ENCODE data around the gene AOAH.

AOAH gene

DNA sequence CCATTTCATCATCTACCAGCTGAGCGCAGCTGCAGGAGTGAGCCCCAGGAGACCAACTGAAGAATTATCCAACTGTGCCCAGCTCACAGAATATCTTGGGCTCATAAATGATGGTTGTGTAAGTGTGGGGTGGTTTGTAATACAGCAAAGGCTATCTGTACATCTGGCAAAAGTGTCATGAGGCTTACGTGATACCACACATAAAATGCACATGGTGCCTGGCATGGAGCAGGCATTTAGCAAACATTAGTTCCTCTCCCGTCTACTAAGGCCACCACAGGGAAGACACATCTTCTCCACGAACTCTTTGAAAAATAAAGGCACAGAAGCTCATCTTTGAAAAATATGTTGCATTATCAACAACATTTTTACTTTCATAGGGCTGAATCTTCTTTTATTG is 32.3 kb downstream of the AOAH start:
- DNase-seq (ENCODE audit: low read depth) = no peak

DNA sequence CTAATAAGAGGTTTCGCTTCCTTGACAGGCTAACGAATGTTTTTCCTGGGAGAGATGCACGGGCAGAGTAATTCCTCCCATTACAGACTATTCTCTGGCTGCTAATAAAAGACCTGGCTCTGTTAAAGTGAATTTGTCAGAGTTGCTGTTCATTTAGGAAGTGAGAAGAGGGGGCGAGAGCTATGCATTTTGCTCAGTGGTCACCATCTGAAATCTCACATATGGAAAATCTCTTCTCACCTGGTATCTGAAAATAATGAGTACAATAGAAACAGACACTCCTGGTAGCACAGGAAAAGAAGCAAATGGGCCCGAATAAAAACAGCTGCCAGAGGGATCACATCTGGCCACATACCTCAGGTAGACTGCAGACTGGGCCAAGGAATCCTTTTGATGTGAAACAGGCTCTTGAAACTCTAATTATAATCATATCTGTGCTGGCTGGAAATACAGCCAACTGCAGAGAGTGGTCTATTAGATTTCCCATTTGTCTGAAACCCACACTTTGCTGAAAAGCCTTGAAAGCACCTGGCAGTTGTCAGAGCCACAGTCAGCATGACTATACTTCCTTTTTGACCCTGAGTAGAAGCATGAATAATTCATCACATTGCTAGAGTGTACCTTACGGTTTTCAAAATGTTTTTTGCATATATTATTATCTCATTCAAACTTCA is 33.6 kb downstream of the AOAH start:
- no peak for DNase-seq (ENCODE audit: low read depth)

DNA sequence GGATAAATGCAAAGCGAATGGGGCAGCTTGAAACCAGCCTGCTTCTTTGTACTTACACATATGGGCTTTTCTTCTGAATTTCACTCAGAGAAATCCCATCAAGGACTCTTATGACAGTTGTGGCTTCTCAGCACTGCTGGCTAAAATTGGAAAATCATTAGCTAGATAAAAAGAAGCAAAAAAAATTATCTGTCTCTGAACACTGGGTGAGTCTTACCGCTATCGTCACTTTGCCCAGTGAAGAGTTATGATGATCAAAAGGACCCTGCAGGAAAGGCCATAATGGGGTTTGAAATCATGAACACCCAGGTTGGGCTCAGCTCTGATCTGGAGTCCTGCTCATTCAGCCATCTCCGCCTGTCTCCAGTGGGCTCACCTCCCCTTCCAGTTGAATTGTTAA is 34.3 kb downstream of the AOAH start:
- no peak for DNase-seq (ENCODE audit: low read depth)

DNA sequence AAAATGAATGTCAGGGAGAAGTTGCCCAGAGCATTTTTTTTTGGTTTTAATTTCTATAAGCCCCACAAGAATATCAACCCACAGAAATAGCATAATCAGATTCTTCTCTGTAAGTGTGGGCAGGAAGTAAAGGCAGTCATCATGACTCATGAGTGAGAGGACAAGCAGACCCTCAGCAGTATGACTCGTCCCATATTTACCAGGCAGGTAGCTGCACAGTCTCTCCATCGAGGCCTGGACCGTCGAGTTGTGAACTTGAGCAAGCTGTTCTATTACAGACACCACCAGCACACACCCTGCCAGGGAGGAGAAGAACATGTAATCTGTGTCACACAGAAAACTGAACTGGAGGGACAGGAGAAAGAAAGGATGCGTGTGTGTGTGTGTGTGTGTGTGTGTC is 37.8 kb downstream of the AOAH start:
- DNase-seq (ENCODE audit: low read depth) = peak; percentile 20

DNA sequence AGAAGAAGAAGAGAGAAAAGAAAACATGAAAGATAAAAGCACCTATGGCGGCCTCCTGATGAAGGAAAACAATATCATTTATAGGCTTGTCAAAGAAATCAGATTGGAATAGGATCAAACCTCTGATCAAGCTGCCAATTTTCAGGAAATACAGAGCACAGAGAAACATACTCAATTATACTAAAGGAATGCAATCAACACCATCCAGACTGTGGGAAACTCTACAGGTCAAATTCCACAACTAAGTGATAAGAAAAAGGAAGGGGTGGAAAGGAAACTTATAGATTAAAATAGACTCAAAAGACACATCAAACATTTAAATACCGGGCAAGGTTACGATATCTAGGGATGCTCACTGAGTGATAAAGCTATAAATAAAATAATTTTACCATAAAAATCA is 39.3 kb downstream of the AOAH start:
- no peak for DNase-seq (ENCODE audit: low read depth)

DNA sequence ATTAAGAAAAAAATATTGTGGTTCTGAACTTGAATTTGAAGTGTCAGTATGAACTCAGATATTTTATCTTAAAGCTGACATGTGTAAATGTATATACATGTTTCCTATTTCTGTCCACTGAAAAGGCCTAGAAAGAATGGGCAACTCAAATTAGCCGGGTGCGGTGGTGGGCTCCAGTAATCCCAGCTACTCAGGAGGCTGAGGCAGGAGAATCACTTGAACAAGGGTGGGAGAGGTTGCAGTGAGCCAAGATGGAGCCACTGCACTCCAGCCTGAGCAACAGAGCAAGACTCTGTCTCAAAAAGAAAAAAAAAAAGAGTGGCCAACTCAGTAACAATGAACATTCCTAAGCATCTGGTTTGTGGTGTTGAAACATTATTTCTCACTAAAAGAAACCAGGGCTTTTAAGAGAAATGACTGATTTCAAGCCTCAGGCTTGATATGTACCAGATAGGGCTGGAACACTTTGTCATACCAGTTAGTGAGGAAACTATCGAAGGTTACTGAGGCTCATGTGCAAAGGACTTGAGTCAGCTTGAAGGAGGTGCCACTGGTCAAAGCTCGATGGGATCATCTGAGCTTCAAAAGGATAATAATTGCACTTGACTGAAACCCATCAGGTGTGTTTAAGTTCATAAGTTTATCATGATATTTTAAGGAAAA is 40.5 kb downstream of the AOAH start:
- no peak for DNase-seq (ENCODE audit: low read depth)

DNA sequence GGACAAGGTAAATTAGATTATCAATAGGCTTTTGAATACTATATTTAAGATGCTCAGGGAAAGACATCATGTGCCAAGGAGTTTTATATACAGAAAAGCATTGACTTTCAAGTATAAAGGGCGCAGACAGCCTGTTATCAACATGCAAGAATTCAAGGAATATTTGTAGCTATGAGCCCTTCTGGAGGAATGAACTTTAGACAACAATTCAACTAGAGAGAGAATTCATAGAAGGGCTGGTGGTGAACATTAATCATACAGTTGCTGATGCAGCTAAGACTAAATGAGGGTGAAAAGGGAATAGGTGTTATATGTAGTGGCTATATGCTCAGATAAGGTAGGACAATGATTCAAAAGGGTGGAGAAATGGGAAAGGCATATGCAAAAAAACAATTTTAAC is 41.2 kb downstream of the AOAH start:
- DNase-seq (ENCODE audit: low read depth) = no peak

DNA sequence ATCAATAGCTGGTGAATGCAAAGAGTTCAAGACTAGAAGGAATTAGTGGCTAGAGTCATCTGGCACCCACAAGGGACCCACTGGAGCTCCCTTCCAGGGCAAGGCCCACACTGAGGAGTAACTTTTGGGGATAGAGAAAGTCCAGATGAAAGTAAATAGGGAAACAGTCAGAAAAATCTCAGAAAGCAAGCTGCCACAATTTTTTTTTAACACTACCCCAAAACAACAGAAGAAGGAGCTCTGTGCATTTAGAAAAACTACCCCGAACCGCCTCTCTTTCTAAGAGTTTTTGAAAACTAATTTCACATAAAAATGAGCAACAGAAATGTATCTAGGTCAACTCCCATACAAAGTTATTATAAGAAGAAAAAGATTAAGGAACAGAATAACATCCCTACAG is 42.2 kb downstream of the AOAH start:
- no peak for DNase-seq (ENCODE audit: low read depth)

DNA sequence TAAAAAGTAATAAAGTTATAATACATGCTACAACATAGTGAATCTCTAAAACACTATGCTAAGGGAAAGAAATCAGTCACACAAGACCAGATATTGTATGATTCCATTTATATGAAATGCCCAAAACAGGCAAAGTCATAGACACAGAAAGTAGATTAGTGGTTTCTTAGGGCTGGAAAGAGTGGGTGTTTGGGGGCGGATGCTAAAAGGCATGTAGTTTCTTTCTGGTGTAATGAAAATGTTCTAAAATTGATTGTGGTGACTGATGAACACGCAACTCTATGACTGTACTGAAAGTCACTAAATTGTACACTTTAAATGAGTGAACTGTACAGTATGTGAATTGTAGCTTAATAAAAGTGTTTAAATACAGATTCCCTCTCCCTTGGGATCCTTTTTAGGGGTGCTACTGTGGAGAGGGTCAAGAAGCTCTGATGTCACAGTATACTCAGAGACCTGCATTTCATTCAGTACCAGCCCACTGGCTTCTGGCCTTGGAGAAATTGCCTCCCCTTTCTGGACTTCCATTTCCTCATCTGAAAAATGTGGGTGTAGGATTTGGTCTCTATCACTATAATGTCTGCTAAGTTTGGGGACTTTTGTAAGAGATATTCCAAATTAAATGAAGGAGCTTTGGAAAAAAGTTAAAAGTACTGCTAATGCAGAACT is 46.4 kb downstream of the AOAH start:
- no peak for DNase-seq (ENCODE audit: low read depth)

DNA sequence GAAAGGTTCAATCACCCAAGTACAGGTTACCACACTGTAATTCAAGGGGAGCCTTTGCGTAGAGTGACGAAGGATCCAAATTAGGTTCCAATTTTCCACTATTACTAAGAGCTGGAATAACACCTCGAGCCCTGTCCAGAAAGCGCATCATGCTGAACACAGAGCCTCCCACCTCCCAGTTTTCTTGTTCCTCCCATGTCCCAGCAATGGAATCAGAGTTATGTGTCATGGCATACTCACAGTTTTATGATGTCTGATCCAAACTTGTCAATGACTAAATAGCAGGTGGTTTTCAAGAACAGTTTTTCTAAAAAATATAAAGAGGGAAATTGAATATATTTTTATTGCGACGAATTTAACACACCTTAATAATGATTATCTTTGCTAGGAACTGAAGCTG is 50.6 kb downstream of the AOAH start:
- no peak for DNase-seq (ENCODE audit: low read depth)

DNA sequence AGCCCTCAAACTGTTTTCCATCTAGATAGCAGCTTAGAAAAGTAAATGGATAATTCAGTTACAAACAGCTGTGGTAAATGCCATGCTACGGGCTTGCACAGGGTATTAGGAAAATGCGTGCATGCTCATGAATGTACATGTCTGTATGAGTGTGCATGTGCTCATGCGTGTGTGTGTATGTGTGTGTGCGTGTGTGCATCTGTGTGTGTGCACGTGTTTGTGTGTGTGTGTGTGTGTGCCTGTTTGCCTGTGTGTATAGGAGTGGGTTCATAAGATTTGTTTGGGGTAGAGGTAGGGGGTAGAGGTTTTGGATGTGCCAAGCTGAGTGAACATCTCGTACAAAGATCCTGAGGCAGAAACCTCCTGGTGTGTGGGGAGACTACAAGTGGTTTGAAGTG is 52.9 kb downstream of the AOAH start:
- no peak for DNase-seq (ENCODE audit: low read depth)

DNA sequence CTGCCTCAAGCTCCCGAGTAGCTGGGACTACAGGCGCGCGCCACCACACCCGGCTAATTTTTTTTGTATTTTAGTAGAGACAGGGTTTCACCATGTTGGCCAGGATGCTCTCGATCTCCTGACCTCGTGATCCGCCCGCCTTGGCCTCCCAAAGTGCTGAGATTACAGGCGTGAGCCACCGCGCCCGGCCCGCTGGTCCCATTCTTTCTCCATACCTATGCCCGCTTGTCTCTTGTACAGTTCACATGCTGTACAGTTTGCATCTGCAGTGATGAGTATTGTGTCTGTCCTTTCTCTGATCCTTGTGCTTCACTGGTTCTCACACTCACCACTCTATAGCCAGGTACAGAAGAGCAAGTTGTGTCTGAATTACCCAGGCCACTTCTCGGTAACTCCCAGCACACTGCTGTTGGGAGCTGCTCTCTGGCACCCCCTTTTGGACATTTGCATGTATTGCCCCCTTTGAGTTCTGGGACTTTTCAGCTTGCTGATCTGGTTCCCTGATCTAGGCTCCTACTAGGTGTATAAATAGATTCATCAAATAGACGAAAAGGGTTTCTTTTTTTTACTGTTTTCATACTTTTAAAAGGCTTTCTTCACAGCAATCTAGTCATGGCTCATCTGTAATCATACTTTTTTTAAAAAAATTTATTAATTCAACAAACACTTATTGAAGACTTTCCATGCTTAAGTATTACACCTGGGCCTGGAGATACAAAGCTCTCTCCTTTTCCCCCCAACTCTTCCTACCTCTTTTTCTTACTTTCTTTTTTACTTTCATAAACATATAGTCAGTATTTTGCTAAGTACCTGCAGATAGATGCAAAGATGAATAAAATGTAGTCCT is 53.5 kb downstream of the AOAH start:
- no peak for DNase-seq (ENCODE audit: low read depth)

DNA sequence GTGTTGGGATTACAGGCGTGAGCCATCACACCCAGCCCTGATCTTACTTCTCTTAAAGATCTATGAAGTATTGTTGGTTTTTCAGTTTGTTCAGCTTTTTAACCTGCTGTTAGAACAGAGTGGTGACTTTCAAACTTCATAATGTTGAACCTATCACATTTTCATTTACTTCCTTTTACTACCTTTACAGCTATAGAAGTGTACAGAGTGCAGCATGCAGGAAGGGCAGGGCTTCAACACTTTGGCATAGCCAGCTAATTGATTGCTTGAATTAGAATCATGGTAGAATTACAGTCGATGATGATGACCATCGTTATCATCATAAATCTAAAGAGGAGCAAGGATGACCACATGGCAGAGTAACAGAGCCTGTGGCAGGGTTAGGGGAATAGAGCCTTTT is 55.5 kb downstream of the AOAH start:
- no peak for DNase-seq (ENCODE audit: low read depth)

DNA sequence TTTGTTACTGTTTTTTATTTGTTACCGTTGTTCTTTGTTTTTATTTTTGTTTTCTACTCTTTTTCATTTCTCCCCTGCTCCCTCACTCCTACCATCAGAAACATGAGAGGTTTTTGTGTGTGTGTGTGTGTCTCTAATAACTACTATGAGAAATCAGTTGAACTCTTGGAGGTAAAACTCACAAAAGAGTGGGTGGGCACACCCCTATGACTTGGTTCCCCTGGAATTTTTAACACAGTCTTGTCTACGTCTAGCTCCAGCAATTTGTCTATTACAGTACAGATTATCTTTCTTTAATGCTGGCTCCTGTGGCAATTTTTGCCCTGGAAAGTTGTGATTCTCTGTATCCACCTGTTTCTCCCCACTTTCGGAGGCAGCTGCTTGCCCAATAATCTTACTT is 56.2 kb downstream of the AOAH start:
- no peak for DNase-seq (ENCODE audit: low read depth)

DNA sequence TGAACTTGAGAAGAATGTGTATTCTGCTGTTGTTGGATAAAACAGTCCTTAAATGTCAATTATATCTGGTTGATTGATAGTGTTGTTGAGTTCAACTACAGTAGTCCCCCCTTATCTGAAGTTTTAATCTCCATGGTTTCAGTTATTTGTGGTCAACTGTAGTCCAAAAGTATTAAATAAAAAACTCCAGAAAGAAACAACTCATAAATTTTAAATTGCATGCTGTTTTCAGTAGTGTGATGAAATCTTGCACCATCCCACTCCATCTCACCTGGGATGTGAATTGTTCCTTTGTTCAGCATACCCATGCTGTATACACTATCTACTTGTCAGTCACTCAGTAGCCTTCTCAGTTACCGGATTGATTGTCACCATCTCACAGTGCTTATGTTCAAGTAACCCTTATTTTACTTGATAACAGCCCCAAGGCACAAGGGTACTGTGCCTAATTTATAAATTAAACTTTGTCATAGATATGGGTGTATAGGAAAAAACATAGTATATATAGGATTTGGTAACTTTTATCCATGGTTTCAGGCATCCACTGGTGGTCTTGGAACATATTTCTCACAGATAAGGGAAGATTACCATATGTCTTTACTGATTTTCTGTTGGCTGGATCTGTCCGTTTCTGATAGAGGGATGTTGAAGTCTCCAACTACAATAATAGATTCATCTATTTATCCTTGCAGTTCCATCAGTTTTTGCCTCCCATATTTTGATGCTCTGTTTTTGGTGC is 57.1 kb downstream of the AOAH start:
- no peak for DNase-seq (ENCODE audit: low read depth)

DNA sequence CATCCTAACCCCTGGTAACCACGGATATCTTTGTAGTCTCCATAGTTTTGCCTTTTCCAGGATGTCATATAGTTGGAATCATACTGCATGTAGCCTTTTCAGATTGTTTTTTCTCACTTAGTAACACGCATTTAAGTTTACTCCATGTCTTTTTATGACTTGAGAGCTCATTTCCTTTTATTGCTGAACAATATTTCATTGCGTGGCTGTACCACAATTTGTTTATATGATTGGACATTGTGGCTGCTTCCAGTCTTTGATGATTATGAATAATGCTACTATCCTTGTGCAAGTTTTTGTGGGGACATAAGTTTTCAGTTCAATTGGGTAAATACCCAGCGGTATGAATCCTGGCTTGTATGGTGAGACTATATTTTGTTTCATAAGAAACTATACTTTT is 60.8 kb downstream of the AOAH start:
- no peak for DNase-seq (ENCODE audit: low read depth)

DNA sequence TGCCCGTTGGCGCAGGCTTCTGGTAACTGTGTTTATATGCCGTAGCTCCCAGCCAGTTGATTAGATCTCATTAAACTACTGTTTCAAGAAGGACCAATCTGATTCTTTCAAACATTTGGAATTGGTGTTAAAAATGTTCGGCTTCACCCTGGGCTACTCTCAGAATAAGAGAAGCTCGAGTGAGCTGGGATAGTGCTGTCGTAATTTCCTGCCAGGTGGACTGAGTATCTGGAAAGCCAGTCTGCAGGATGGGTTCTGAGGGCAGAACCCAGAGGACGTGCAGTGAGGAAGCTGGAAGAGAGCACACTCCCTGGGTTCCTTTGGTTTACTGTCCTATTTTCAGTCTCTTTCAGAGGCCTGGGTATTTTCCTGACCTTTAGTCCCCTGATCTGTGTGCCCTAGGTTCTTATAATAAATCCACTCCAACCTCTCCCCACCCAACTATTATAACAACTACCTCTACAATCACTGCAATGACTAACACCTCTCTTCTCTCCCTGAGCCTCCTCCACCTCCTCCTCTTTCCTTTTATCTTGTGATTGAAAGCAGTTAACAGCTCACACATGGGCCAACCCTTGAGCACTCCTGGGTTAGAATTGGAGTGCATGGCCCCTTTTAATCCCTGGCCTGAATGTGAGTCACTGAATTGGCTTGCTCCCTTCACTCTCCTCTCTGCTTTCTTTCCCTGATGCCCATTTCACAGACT is 63.0 kb downstream of the AOAH start:
- peak; percentile 55 for DNase-seq (ENCODE audit: low read depth)

DNA sequence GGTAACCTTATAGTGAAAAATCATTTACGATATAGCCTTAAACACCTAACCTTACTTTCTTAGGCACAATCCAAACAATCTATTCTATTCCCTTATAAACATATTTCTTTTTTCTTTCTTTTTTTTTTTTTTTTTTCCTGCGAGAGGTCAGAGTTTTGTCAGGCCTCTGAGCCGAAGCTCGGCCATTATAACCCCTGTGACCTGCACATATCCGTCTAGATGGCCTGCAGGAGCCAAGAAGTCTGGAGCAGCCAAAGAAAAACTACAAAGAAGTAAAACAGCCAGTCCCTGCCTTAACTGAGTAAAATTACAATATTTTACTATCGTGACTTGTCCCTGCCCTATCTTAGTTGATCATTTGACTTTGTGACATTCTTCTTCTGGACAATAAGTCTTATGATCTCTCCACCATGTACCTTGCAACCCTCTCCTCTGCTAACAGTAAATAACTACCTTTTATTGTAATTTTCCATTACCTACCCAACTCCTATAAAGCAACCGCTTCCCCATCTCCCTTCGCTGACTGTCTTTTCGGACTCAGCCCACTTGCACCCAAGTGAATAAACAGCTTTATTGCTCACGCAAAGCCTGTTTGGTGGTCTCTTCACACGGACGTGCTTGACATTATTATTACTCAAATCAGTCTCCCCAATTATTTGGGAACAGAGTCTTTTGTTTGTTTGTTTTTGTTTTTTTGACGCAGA is 64.5 kb downstream of the AOAH start:
- no peak for DNase-seq (ENCODE audit: low read depth)

DNA sequence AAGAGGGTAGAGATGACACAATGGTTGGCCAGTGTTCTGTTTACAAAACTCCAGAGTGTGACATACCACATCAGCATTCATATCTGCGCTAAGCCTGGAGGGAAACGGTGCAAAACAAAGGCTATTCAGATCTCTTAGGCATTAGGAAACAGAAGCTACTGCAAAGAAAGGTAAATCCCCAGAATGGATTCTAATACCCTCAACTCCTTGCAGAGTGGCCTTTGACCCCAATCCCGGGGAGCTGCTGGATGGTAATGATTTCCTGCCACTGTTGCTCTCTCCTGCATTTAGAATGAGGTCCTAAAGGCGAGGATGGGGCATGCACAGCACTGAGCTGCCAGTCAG is 65.2 kb downstream of the AOAH start:
- DNase-seq (ENCODE audit: low read depth) = peak; percentile 89

DNA sequence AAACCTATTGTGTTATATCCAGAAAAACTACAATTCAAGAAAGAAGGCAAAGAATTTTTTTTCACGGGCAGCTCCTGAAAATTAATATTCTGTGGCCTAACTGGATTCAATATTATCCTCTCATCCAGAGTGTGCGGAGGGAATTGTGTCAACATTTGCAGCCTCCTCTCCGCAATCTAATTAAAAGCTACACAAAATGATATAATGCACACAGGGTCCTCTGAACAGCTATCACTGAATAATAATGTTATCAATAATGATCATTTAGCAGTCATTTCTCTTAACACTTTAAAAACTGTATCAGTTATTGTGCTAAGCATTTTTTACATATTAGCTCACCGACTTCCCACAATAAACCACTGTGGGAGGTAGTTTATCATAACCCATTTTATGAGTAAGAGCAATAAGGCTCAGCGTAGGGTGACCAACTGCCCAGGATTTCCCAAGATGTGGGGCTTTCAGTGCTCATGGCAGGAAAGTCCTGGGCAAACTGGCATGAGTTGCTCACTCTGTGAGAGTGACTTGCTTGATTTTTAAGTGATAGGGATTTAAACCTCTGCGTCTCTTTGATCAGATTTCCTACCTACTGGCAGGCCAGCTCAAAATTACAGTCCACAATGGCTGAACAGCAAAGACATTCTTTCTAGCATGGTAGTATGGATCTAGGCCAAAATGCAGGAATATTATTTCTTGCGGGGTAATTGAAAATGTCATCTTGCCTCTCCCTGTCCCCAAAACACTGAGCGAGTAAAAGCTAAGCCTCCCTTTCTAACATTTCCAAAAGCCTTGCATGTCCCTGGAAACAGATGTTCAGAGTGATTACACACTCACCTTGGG is 65.7 kb downstream of the AOAH start:
- peak; percentile 95 for DNase-seq (ENCODE audit: low read depth)

Data from HS-5 (cell line).